Activated T-helper 9 cell treated with anti-CD3 and anti-CD28 coated beads, Interleukin-2, amount 50 U/mL, for 16 hours (primary cell): Measurements from ENCODE around the gene CYRIA.

ENCODE experiments used
- DNase-seq: peaks from one replicate; pipeline ENCODE4 v3.0.0-alpha.2; 2020; ENCODE audit warnings: low read depth

Gene CYRIA

DNA sequence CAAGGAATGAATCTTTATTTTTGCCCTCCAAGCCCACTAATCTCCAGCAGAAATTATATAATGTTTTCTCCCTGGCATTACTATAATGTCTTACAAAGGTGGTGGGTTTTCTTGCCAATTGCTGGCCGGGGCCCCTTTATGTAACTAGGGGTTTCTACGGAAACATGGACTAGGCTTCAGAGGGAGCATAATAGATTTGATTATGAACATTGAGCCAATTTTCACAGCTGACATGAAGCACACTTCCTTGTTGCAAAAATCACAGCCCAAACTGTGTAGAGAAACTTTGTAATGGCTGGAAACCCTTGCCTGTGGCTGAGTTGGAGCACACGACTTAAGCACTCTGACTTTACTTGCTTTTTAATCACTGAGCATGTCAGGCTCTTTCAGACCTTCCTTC is 3.8 kb upstream of the CYRIA start:
- no peak for DNase-seq

DNA sequence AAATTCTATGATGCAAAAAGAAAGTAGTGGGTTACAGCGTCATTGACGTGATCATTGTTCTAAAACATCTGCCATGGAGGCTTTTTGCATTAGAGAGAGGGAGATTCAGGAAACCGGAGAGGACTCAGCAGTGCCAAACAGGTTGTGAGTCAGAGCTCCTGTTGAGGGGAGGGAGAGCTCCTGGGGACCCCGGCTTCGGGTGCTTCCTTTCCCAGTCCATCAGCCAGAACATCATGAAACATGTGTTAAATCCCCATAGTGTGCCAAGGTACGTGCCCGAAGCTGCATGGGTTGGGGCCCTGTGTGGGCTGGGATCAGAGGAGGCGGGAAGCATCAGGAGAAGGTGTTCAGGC is 791 bp upstream of the CYRIA start:
- DNase-seq: no peak

DNA sequence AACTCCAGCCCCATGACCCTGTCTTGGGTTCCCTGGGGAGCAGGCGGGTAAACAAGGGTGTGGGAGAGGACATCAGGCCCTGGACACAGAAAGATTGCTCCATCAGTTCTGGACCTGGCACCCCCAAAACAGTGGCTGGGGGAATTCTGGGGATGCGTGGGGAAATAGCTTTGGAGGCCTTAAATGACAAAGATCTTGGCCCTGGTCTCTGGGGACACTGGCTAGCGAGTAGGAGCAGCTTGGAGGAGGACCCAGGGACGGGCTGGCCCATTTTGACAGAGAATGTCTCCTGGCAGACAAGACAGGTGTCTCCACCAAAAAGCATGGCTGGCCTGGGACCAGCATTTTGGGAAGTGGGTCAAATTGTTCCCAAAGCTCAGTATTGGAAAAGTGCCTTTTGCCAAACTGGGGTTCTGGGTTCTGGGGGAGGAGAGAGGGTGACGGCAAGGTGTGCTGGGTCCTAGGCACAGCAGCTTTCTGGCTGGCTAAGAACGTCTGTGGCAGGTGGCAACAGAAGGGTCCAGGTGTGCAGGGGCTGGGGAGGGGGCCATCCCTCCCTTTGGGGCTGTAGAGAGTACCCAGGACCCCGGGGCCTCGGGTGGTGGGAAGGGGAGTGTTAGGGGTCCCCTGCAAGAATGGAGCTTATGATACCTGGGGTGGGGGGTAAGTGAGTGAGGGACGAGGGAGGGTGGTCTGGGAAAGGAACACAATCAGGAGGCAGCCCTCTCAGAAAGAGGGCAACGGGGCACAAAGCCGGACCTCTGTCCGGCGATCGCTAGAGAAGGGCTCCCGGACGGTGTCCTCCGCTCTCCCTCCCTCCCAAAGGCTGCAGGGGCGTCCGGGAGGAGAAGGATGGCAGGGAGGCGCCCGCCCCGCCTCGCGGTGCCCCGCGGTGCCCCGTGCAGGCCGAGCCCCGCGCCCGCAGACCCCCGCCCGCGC is 556 bp downstream of the CYRIA start:
- no peak for DNase-seq

DNA sequence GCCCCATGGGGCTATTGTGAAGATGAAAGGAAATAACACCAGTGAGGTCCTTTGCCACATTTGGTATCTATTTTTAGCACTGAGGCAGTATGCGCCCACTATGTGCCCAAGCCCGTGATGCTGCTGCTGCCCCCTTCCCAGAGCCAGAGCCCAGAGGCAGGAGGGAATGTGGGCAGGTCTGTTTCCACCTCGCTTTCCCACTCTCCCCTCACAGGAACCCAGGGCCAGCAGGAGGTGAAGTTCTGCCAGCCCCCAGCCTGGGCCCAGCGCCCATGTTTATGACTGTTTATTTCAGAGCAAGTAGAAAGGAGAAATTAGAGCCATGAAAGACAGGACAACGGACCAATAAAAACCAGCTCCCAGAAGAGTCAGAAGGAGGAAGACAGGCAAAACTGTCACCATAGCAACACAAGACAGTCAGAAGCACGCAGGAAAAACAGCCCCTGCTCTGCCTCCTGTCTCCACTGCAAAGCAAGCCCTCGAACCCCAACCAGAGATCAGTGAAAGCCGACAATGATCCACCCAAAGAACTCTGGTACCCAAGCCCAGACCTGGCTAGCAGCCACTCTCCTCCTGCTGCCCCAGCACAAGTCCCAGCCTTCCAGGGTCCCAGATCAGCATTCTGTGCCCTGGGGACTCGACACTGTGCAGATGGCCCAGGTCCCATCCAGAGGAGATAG is 1.4 kb downstream of the CYRIA start:
- no peak for DNase-seq

DNA sequence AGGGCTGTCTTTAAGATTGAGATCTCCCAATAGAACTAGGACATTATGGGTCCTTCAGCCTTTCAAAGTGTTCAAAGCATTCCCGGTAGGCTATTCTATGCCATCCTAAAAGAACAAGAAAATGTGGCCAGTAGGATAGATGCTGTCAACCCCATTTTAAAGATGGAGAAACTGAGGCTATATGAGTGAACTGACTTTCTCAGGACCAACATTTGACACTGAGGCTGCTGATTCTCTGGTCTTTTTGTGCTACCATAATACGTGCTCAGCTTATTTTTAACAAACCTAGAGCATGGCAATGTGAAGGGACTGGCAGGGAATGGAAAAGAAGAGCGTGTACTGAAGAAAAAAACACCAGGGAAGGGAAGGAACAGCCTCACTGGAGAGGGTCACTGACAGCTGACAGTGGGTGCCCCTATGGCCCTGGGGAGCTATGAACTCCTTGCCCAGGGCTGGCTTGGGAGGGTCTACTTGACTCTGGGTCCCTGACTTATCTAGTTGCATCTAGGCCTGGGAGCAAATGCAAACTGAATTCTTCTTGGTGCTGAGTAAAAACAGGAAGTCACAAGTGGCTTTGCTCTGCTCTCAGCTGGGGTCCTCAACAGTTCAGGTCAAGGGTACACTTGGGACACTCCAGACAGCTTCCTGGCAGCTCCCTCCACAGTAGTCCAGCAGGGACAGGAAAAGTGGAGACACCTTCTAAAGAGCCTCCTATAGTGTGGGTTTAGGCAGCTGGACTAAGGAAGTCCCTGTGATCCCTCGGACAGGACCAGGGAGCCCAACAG is 2.3 kb downstream of the CYRIA start:
- no peak for DNase-seq

DNA sequence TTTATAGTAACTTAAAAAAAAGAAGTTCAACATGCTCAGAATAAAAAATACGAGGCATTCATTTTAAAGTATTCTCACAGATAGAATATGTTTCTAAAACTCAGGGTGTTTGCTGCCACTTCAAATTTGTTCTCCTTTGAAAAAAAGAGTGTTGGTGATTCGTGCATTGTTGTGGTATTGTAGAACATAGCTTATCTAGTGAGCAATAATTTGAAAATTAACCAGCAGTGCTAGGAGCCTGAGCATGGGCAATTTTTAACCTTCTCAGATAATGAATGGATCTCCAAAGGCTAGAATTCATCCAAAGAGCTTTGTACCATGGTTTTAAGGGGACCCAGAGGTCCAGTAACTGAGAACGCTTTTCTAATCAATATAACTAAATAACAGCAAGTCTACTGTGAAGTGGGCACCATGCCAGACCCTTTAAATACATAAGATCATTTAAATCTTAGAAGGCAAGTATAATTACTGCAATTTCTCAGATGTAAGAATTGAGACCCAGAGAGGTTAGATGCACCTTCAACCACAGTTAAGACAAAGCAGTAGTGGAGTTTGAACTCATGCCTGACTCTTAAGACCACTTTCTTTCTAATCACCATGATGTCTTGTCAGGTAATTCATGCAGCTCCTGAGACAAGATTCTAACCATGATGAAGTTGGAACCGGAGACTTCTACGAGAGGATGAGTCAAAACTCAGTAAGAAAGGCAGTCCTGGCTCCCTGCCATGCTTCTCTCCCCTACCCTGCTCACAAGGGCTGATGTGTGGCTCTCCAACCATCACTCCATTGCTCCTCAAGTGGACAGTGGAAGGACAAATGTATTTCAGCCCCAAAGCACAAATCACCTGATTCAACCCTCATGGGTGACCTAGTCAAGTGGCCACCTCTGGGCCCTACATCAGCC is 3.4 kb downstream of the CYRIA start:
- no peak for DNase-seq

DNA sequence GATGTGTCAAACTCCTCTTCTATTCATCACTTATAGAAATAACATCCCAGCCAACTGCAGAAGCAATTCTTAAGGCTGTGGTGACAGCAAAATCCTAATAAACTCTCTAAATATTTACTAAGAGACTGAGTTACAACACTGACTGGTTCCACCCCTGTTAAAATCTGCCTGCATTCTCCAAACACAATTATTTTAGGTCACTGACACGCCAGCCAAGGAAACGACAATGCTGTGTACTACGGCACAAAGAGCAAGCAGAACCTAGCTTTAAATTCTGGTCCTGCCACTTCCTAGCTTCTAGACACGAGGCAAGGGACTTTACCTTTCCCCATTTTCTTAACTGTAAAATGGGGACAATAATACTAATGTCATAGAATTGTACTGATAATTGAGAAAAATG is 4.1 kb downstream of the CYRIA start:
- no peak for DNase-seq

DNA sequence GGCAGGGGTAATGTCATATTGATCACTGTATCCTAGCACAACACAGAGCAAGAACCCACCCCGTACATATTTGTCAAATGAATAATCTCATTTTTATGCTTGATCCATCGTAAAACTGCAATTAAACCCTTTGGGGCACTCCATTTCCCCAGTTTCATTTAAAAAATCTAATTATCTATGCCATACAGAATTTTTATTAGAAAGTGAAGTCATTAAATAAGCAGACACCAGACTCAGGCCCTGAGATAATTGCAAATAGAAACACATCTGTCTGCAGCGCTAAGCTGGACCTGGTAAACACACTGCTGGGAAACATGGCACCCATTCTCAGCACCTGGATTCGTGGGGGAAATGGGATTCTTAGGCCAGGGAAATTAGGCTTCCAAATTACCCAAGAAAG is 5.1 kb downstream of the CYRIA start:
- no peak for DNase-seq

DNA sequence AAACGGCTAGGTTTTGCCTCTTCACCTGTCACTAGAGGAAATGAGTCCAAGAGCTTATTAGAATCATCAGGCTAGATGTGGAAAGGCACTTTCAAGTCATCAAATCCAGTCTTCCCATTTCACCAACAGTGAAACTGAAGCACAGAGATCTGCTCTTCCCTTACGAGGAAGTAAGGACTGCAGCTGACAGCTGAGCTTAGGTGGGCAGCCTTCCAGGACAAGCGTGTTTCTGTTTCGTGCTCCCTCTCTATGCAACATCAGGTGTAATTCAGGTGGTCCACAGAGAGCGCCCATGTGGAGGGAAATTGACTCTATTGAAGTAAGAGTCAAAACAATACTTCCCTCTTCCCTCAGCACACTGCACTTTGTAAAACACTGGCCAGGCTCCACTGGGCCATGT is 5.5 kb downstream of the CYRIA start:
- no peak for DNase-seq

DNA sequence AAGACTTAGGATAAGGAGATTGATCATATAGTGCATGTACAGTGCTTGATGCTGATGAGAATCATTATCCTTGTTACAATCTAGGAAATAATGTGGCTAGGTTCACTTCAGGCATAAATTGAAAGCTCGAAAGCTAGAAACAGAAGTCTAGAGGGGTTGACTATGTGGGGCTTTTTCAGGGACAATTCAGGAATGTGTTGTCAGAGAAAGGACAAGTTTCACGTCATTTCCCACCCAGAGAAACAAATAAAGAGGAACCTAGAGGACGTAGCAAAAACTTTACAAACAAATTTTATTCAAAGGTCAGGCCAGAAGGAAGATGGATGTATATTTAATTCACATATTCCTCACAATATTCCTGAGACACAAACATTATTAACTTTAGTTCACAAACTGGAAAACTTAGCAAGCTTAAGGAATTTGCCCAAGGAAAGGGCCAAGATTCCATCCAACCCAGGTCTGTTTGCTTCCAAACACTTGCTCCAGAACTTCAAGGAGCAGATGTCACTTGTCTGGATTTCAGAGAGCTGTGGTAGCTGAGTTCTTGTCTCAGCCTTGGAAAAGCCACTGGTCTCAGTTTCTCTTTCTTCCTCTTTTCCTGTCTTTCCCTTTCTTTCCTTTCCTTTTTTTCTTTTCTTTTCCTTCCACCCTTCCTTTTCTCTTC is 7.4 kb downstream of the CYRIA start:
- DNase-seq: no peak

DNA sequence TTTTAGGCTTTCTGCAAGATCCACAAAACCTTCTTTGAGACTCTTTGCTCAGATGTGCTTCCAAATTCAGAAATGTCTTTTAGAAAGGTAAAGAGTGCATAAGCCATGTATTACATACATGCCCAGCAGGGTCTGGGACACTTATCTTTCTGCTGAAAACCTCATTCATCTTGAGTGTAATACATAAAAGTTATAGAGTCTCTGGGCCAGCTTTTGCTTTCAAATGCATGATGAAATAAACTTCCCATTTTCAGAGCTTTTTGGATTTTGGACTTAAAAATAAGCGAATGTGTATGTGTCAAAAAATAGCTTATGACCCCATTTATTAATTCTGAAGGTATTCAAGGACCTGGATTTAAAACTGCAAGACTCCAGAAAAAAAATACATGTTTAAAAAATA is 8.0 kb downstream of the CYRIA start:
- no peak for DNase-seq

DNA sequence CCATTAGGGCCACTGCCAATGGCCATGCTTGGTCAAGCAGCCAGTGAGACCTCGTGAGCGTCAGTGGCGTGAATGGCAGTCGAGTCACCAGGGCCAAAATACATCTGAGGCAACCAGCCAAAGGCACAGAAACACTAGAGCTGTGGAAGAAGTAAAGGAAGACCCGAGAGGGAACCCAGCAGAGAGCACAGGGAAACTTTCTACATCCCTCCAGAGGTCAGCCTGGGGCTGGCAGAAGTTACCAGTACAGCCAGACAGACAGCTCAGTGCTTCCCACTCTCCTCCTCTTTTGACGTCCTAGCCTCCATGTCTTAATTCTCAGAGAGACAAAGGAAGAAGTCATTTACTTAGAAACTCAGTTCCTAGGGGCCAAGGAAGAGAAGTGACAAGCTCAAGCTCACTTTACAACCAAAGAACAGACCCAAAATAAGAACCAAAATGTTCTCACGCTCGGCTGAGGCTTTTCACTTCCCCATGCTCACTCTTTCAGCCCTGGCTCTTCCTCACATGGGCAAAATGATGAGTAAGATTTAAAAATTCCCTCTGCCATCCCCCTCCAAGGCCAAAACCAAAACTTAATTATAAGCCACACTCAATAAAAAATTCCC is 8.7 kb downstream of the CYRIA start:
- no peak for DNase-seq

DNA sequence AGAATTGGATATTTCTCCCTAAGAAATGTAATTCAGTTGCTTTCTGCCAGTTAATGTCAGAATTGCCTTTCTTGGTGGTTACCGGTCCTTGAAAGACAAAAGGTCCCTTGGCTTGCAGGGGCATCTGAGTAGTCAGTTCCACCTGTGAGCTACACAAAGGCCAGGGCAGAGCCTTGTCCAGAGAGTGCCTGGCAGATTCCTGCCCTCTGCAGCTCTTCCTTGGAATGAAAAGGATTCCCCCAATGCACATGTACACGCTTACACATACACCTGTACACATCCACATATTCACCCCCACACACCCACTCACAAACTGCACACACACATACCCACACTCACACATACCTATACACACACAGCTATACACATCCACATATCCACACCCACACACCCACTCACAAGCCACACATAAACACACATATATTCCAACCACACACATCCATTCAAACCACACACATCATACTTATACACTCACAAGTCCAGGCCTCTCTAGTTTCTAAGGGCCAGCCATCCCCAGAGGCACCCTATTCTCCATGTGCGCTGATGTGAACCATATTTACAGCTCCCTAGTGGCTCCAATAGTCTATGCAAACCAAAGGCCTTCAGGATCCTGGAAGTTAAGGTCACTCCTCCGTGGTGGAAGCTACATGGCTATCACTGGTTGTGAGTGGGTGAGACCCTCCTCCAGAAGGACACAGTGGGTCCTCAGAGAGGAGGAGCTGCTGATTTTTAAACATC is 9.6 kb downstream of the CYRIA start:
- DNase-seq: no peak

DNA sequence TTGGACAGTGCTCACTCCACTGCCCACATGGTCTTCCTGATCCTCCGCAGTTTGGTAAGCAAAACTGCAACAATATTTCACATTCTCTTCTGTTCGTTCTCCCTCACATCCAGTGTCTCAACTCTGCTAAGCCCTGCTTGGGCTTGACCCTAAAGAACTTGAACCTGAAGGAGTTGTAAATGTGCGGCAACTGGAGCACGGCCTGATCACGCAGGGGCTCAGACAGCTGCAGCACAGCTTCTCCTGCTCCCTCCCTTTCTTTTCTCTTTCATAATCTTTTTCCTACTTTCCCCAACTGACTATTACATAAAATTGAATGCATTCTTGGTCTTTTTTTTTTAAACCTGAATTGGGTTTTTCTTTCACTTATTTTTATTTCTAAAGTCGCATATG is 10.2 kb downstream of the CYRIA start:
- no peak for DNase-seq

DNA sequence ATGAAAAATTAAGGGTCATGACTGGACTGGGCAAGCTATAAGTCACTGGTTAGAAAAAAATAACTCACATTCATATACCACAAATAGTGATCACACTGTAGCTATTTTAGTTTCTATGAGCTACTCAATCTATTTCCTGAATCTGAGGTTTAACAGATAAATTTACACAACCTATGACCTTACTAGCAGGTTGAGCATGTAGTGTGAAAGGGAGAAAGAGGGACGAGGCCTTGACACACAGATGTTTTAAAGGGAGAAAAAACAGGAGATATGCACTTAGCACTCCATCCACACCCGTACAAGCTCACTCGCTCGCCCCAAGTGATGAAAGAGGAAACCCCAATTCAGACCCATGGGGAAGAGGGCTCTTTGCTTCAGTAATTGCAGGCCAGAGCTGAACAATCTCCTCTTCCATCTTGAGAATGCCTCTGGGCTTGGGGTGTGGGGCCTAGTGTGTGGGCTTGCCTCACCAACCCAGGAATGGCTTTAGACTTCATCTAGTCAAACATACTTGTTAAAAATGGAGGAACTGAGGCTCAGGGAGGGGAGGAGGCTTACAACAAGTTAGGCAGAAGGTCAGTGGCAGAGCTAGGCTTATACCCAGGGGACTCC is 10.7 kb downstream of the CYRIA start:
- no peak for DNase-seq

DNA sequence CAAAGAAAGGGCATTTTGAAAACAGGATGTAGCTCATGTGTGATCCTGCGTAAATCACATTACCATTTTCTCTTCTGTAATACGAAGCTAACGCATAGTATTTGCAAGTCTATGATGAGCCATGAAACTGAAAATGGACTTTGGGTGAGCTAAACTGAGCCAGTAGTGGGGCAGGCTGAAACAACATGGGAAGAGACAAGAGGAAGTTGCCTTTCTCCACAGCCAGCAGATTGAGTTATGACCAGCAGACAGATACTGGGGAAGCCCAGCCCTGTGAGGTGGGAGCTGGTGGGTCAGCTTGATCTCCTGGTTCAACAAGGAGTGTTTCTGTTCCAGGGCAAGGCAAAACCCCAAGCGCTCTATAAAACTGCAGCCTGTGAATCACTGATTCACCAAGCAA is 11.8 kb downstream of the CYRIA start:
- no peak for DNase-seq

DNA sequence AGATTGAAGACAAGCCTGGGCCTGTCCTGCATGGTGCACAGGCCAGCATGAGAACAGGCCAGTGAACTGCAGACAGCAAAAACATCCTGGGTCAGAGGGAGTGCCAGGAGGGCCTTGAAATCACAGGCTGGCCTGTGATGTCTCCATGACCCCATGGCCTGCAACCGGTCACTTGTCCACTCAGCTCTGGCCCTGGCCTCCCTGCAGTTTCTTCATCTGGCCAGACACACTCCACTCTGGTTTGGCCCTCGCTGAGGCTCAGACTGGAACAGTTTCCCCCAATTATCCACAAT is 12.6 kb downstream of the CYRIA start:
- DNase-seq: no peak

DNA sequence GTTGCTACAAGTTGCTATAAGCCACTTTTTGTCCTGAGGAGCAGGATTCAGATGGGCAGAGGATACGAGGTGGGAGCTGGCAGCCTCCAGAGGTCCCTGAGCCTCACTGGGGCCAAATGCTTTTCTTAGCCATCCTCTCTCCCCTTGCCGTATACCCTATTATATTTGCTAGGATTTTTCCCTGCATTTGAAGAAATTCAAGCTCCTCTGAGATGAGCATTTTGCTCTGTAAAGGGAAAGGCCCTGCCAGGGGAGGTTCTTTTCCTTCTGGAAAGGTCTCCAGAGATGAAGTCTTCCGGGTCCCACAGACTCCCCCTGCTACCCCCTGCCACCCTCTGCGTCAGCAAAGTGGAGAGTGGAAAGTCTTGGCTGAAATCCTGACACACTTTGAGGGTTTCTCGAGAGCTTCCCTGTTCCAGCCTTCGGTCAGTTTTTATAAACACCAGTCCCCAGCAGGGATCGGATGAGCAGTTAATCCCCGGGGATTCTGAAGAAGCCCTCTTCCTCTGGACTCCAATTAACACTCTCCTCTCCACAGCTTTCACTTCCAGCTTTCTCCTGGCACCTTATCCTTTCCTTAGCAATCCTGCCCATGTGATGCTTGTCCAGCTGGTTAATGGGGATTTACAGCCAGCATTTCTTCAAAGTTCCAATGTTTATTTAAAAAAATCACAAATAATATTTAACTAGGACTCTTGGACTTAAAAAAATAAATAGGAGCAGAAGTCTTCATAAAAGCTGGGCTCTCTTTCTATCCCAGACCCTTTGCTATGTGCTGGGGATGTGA is 13.1 kb downstream of the CYRIA start:
- DNase-seq: no peak
